Neutrophil (primary cell): ENCODE measurements around the gene KRTAP10-8.

ENCODE experiments used
- H3K27ac ChIP-seq: fragments of 200-600 bp; sonication (generic); 2 replicates; pipeline ENCODE4 v1.5.1; 2016; ENCODE audit warnings: mild to moderate bottlenecking, moderate library complexity
- H3K27me3 ChIP-seq: fragments of 200-600 bp; sonication (generic); 2 replicates; pipeline ENCODE4 v1.6.0; 2016; ENCODE audit warnings: mild to moderate bottlenecking
- H3K36me3 ChIP-seq: fragments of 200-600 bp; sonication (generic); 2 replicates; pipeline ENCODE4 v1.5.1; 2017
- H3K4me1 ChIP-seq, 2 experiments: fragments of 200-600 bp in 1 of 2; sonication (generic) in 1 of 2; 1 replicate in 1 of 2; 2 replicates in 1 of 2; pipeline versions ENCODE4 v1.5.1 to v1.6.1; 2013 to 2016; ENCODE audit warnings: low read depth in 1 of 2, low read length in 1 of 2, mild to moderate bottlenecking in 1 of 2, moderate library complexity in 1 of 2; ENCODE audit not compliant: control insufficient read depth in 1 of 2, insufficient read depth in 1 of 2
- H3K4me3 ChIP-seq, 2 experiments: fragments of 200-600 bp in 1 of 2; sonication (generic) in 1 of 2; 1 replicate in 1 of 2; 2 replicates in 1 of 2; pipeline ENCODE4 v1.5.1; 2013 to 2016; ENCODE audit warnings: low read depth in 1 of 2, low read length in 1 of 2, mild to moderate bottlenecking in 1 of 2, moderate library complexity in 1 of 2
- H3K9me3 ChIP-seq: fragments of 200-600 bp; sonication (generic); 2 replicates; pipeline ENCODE4 v1.5.1; 2016
- TF ChIP-seq, protein P1 (sequence below): fragments of 200-600 bp; sonication (generic); IDR thresholded peaks from 2 replicates; pipeline ENCODE4 v1.5.1; 2016; ENCODE audit warnings: antibody characterized with exemption

Gene KRTAP10-8

GRCh38 chr21:44568261-44568660, 43.6 kb upstream of the KRTAP10-8 start:
- H3K4me3 ChIP-seq: no peak overlapping the region
- TF ChIP-seq, protein P1, sequence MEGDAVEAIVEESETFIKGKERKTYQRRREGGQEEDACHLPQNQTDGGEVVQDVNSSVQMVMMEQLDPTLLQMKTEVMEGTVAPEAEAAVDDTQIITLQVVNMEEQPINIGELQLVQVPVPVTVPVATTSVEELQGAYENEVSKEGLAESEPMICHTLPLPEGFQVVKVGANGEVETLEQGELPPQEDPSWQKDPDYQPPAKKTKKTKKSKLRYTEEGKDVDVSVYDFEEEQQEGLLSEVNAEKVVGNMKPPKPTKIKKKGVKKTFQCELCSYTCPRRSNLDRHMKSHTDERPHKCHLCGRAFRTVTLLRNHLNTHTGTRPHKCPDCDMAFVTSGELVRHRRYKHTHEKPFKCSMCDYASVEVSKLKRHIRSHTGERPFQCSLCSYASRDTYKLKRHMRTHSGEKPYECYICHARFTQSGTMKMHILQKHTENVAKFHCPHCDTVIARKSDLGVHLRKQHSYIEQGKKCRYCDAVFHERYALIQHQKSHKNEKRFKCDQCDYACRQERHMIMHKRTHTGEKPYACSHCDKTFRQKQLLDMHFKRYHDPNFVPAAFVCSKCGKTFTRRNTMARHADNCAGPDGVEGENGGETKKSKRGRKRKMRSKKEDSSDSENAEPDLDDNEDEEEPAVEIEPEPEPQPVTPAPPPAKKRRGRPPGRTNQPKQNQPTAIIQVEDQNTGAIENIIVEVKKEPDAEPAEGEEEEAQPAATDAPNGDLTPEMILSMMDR: no peak
- H3K9me3 ChIP-seq: no peaks in the 10 kb centered on the region
- H3K4me1 ChIP-seq: peaks cover 0 to 5% of the 10 kb centered on the region in 2 experiments
- H3K27me3 ChIP-seq: peaks cover 7% of the 10 kb centered on the region
- H3K27ac ChIP-seq: no peak overlapping the region
- no peaks in the 10 kb centered on the region for H3K36me3 ChIP-seq

GRCh38 chr21:44568667-44569556, 43.0 kb upstream of the KRTAP10-8 start:
- H3K36me3 ChIP-seq: no peaks in the 10 kb centered on the region
- peaks cover 0 to 5% of the 10 kb centered on the region in 2 experiments for H3K4me1 ChIP-seq
- no peaks in the 10 kb centered on the region for H3K9me3 ChIP-seq
- H3K27ac ChIP-seq: no peak overlapping the region
- H3K27me3 ChIP-seq: peaks cover 12% of the 10 kb centered on the region
- TF ChIP-seq, protein P1: no peak
- H3K4me3 ChIP-seq: no peak overlapping the region

DNA sequence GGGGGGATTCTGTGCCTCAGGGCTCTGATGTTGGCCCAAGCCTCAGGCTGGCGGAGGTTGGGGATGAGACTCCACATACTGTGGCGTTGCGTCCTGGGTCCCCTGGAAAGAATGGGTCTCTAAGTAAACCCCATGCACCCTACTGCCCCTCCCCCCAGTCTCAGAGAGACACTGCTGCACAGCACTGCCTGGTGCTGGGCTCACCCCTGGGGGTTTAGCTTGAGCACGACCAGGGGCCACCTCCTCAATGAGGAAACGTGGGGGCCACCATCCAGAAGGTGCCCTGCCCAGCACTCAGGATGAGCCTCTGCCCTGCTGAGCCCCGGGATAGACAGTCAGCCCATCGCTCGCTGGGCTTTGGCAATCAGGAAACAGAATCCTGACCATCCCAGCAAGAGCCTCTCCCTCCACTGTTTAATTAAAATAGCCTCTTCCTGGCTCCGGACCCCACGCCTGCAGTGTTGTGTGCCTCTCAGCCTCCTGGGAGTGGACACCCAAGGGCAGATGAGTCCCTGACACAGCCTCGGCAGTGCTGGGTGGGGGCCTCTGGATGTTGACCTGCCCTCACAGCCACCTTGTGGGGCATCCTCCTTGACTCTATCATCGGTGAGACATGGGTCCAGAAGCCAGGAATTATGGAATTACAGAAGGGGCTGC, 41.9 kb upstream of the KRTAP10-8 start:
- peaks cover 0 to 5% of the 10 kb centered on the region in 2 experiments for H3K4me1 ChIP-seq
- H3K36me3 ChIP-seq: no peaks in the 10 kb centered on the region
- TF ChIP-seq, protein P1: no peak
- no peak overlapping the region for H3K4me3 ChIP-seq
- H3K27ac ChIP-seq: no peak overlapping the region
- no peaks in the 10 kb centered on the region for H3K9me3 ChIP-seq
- peaks cover 20% of the 10 kb centered on the region for H3K27me3 ChIP-seq

GRCh38 chr21:44571296-44571695, 40.6 kb upstream of the KRTAP10-8 start:
- H3K4me3 ChIP-seq: no peak overlapping the region
- no peak overlapping the region for H3K27ac ChIP-seq
- H3K36me3 ChIP-seq: no peaks in the 10 kb centered on the region
- H3K4me1 ChIP-seq: peaks cover 0 to 3% of the 10 kb centered on the region in 2 experiments
- H3K27me3 ChIP-seq: peaks cover 22% of the 10 kb centered on the region
- no peaks in the 10 kb centered on the region for H3K9me3 ChIP-seq
- TF ChIP-seq, protein P1: no peak

DNA sequence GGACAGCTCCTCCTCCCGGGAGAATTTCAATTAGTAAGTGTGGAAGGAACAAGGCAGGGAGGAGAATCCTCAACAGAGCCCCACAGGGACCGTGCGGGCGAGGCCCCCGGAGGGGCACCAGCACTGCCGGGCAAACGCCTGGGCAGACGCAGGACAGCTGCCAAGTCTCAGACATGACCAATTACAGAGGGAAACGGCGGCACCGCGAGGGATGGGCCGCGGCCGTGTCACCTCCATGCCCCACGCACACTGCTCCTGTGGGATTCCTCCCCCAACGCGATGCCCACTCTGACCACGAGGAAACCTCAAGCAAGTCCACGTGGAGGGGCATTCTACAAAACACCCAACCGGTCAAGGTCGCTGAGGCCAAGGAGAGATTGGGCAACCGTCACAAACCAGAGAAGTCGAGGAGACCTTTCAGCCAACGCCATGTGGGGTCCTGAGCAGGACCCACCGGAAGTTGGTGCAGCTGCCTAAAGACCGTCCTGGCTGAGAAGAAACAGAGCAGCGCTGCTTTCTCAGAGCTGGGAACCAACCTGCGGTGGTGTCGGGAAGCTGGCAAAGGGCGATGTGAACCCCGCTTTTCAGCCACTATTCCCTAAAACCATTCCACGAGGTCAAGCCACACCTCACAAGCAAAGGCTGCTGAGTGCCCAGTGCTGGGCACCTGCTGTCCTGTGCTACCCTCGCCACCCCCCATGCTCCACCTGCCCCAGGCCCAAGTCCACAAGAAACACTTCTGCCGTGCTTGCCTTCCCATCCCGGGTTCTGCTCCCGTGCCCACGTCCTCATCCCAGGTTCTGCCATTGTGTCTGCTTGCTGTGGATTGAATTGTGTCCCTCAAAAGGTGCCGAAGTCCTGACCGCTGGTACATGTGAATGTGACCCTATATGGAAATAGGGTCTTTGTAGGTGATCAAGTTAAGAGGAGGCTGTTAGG, 39.8 kb upstream of the KRTAP10-8 start:
- H3K9me3 ChIP-seq: no peaks in the 10 kb centered on the region
- peaks cover 22% of the 10 kb centered on the region for H3K27me3 ChIP-seq
- H3K4me1 ChIP-seq: no peaks in the 10 kb centered on the region
- TF ChIP-seq, protein P1: no peak
- H3K36me3 ChIP-seq: no peaks in the 10 kb centered on the region
- H3K27ac ChIP-seq: no peak overlapping the region
- H3K4me3 ChIP-seq: no peak overlapping the region
